Measurements from ENCODE around the gene AGAP1. TPM values are rescaled to one million over a fixed set of nuclear protein-coding genes. Genes with fewer than 3 reads are reported as not detected.

The AGAP1 gene
- polyA plus RNA-seq, 2 of the 4 experiments (the other 2 are of a cell fraction) = 20.2 to 21.9 TPM

GRCh38 chr2:235669983-235670962 is 176.4 kb downstream of the AGAP1 start (continued):
- no peak for TF ChIP-seq TFCP2L1 (CRISPR knock-in tag; IDR thresholded peaks at IDR 0.05)
- TF ChIP-seq HDAC2 (IDR thresholded peaks at IDR 0.05) = no peak
- TF ChIP-seq USF2 (IDR thresholded peaks at IDR 0.05) = no peak
- no peak for TF ChIP-seq KDM1A (IDR thresholded peaks at IDR 0.05; ENCODE audit: low read depth)
- no peak for TF ChIP-seq MAZ (IDR thresholded peaks at IDR 0.05; ENCODE audit: borderline replicate concordance, low read depth, low read length)
- no peak for TF ChIP-seq NFE2L2 (conservative IDR thresholded peaks at IDR 0.05; ENCODE audit: low read length)
- no peak for TF ChIP-seq CHD2 (IDR thresholded peaks at IDR 0.05; ENCODE audit: low read length, partially characterized antibody)
- no peak for TF ChIP-seq HES2 (IDR thresholded peaks at IDR 0.05)

GRCh38 chr2:235670974-235671787 is 177.3 kb downstream of the AGAP1 start:
- FAIRE-seq = no peak
- no peaks in the 10 kb centered on the region for H3K9me3 ChIP-seq
- peaks cover 15% of the 10 kb centered on the region for H3K4me1 ChIP-seq
- peak overlapping the region; percentile 83 for H3K4me3 ChIP-seq
- DNase-seq (ENCODE audit: low read depth in 1 of 2, low spot score in 1 of 2) = no peak
- POLR2A ChIA-PET = no interaction called here
- CTCF ChIA-PET = interaction anchor here (0.6 to 4.1 kb wide), 11 partner anchors 9 to 76 kb away, joined by 3 to 34 read pairs (median 3); no protein-coding TSS in a partner anchor
- TF ChIP-seq CEBPB (IDR thresholded peaks at IDR 0.05) = no peak
- no peak for TF ChIP-seq SMC3 (IDR thresholded peaks at IDR 0.05)
- no peak for TF ChIP-seq EP300 (IDR thresholded peaks at IDR 0.05)
- no peak for TF ChIP-seq JUN (IDR thresholded peaks at IDR 0.05)
- TF ChIP-seq MAX (IDR thresholded peaks at IDR 0.05) = no peak
- no peak for TF ChIP-seq ELK1 (IDR thresholded peaks at IDR 0.05; ENCODE audit: low read depth, low read length)
- no peak for TF ChIP-seq BCL3 (IDR thresholded peaks at IDR 0.05)
- no peak for TF ChIP-seq ATOH8 (CRISPR knock-in tag; IDR thresholded peaks at IDR 0.05; ENCODE audit: low read depth)
- no peak for TF ChIP-seq RCOR1 (IDR thresholded peaks at IDR 0.05; ENCODE audit: low read depth, low read length)
- TF ChIP-seq PHF8 (IDR thresholded peaks at IDR 0.05; ENCODE audit: borderline replicate concordance, low read depth) = no peak
- no peak for TF ChIP-seq NPAS2 (CRISPR knock-in tag; IDR thresholded peaks at IDR 0.05; ENCODE audit: borderline replicate concordance)
- no peak for TF ChIP-seq EHF (CRISPR knock-in tag; IDR thresholded peaks at IDR 0.05)
- H3K4me2 ChIP-seq = peak overlapping the region; percentile 98
- H3K27ac ChIP-seq = peak overlapping the region in 1 of 2 experiments; percentile 87; a peak in 3 of 6 replicates
- WGBS (ENCODE audit: missing lambda C conversion rate) = 74% methylated on average over 26 of the region's 64 CpGs
- no peak for ATAC-seq

Measured in A549 (cell line).